ENCODE results near the gene PNPO. TPM values are rescaled to one million over a fixed set of nuclear protein-coding genes. Genes with fewer than 3 reads are reported as not detected.

PNPO gene
- total and polyA plus RNA-seq, 2 of the 13 experiments (the other 11 are each of a cell fraction or from before 2014, with no cell fraction given), result 47.9 to 63.3 TPM

DNA sequence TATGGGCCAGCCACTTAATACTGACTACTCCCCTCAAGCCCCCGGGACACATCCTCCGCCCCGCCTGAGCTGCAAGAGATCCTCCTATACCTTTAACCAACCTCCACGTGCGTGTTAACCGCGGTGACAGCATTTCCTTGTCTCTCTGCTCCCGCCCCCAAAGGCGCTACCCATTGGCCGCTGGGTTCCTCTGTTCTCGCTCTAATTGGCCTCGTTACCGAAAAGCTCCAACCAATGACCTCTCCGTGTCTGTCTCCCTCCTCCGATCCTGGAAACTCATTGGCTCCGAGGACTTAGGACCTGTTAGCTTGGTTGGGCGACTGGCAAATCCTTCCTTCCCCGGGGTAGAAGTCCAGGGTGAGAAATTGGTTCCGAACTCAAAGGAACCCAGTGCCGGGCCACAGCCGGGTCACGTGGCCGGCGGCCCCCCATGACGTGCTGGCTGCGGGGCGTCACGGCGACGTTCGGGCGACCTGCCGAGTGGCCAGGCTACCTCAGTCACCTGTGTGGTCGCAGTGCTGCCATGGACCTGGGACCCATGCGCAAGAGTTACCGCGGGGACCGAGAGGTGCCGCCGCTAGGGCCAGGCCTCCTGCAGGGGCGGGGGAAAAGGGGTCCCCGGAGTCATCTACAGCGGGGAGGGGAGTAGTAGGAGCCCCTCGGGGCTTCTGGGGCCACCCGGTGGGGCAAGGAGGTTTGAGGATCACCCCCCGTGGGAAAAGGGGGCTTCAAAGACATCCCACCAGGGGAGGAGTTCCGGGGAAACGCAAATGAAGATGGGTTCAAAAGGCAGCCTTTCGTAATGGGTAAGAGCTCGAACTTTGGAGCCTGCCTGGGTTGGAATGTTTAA is at the start of gene PNPO (continued):
- TF ChIP-seq ZNF790 (CRISPR knock-in tag; IDR thresholded peaks at IDR 0.05; ENCODE audit: borderline replicate concordance) (peak; percentile 88; the same call in 1 of the 2 replicates), HNRNPUL1 (IDR thresholded peaks at IDR 0.05; ENCODE audit: low read depth, low read length) (no peak), ZFAT (CRISPR knock-in tag; conservative IDR thresholded peaks at IDR 0.05) (peak; percentile 88; the same call in 1 of the 2 replicates), NAIF1 (CRISPR knock-in tag; IDR thresholded peaks at IDR 0.05; ENCODE audit: borderline replicate concordance) (peak; percentile 71; the same call in 1 of the 2 replicates), CCDC6 (CRISPR knock-in tag; IDR thresholded peaks at IDR 0.05) (peak; percentile 99), ZNF326 (CRISPR knock-in tag; IDR thresholded peaks at IDR 0.05; ENCODE audit: borderline replicate concordance) (no peak), GABPA (IDR thresholded peaks at IDR 0.05; ENCODE audit: low read depth, low read length) (no peak; the same call in 1 of the 2 replicates), GABPA (CRISPR knock-in tag; IDR thresholded peaks at IDR 0.05; ENCODE audit: low read depth) (peak; percentile 76), SNAPC2 (CRISPR knock-in tag; IDR thresholded peaks at IDR 0.05) (peak; percentile 94), ELF4 (CRISPR knock-in tag; IDR thresholded peaks at IDR 0.05; ENCODE audit: borderline replicate concordance) (peak; percentile 99), GPN1 (CRISPR knock-in tag; IDR thresholded peaks at IDR 0.05; ENCODE audit: borderline replicate concordance) (peak; percentile 64; the same call in 1 of the 2 replicates), NCOA2 (CRISPR knock-in tag; IDR thresholded peaks at IDR 0.05) (peak; percentile 28; the same call in 1 of the 2 replicates), CREM (IDR thresholded peaks at IDR 0.05) (peak; percentile 63), CREM (CRISPR knock-in tag; IDR thresholded peaks at IDR 0.05) (no peak), NCOR1 (IDR thresholded peaks at IDR 0.05; ENCODE audit: borderline replicate concordance, low read length) (peak; percentile 96), MATR3 (CRISPR knock-in tag; IDR thresholded peaks at IDR 0.05) (no peak)
- TF ChIP-seq, protein P1, sequence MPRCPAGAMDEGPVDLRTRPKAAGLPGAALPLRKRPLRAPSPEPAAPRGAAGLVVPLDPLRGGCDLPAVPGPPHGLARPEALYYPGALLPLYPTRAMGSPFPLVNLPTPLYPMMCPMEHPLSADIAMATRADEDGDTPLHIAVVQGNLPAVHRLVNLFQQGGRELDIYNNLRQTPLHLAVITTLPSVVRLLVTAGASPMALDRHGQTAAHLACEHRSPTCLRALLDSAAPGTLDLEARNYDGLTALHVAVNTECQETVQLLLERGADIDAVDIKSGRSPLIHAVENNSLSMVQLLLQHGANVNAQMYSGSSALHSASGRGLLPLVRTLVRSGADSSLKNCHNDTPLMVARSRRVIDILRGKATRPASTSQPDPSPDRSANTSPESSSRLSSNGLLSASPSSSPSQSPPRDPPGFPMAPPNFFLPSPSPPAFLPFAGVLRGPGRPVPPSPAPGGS (CRISPR knock-in tag; IDR thresholded peaks at IDR 0.05), result peak; percentile 89; the same call in 1 of the 2 replicates
- TF ChIP-seq, protein P2, sequence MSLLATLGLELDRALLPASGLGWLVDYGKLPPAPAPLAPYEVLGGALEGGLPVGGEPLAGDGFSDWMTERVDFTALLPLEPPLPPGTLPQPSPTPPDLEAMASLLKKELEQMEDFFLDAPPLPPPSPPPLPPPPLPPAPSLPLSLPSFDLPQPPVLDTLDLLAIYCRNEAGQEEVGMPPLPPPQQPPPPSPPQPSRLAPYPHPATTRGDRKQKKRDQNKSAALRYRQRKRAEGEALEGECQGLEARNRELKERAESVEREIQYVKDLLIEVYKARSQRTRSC (CRISPR knock-in tag; IDR thresholded peaks at IDR 0.05; ENCODE audit: low read depth), result no peak; the same call in 1 of the 2 replicates
- TF ChIP-seq, protein P3, sequence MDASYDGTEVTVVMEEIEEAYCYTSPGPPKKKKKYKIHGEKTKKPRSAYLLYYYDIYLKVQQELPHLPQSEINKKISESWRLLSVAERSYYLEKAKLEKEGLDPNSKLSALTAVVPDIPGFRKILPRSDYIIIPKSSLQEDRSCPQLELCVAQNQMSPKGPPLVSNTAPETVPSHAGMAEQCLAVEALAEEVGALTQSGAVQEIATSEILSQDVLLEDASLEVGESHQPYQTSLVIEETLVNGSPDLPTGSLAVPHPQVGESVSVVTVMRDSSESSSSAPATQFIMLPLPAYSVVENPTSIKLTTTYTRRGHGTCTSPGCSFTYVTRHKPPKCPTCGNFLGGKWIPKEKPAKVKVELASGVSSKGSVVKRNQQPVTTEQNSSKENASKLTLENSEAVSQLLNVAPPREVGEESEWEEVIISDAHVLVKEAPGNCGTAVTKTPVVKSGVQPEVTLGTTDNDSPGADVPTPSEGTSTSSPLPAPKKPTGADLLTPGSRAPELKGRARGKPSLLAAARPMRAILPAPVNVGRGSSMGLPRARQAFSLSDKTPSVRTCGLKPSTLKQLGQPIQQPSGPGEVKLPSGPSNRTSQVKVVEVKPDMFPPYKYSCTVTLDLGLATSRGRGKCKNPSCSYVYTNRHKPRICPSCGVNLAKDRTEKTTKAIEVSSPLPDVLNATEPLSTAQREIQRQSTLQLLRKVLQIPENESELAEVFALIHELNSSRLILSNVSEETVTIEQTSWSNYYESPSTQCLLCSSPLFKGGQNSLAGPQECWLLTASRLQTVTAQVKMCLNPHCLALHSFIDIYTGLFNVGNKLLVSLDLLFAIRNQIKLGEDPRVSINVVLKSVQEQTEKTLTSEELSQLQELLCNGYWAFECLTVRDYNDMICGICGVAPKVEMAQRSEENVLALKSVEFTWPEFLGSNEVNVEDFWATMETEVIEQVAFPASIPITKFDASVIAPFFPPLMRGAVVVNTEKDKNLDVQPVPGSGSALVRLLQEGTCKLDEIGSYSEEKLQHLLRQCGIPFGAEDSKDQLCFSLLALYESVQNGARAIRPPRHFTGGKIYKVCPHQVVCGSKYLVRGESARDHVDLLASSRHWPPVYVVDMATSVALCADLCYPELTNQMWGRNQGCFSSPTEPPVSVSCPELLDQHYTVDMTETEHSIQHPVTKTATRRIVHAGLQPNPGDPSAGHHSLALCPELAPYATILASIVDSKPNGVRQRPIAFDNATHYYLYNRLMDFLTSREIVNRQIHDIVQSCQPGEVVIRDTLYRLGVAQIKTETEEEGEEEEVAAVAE (CRISPR knock-in tag; IDR thresholded peaks at IDR 0.05; ENCODE audit: borderline replicate concordance), result peak; percentile 98
- TF ChIP-seq, protein P4, sequence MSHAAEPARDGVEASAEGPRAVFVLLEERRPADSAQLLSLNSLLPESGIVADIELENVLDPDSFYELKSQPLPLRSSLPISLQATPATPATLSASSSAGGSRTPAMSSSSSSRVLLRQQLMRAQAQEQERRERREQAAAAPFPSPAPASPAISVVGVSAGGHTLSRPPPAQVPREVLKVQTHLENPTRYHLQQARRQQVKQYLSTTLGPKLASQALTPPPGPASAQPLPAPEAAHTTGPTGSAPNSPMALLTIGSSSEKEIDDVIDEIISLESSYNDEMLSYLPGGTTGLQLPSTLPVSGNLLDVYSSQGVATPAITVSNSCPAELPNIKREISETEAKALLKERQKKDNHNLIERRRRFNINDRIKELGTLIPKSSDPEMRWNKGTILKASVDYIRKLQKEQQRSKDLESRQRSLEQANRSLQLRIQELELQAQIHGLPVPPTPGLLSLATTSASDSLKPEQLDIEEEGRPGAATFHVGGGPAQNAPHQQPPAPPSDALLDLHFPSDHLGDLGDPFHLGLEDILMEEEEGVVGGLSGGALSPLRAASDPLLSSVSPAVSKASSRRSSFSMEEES (CRISPR knock-in tag; IDR thresholded peaks at IDR 0.05), result peak; percentile 82
